ENCODE measurements around the gene NTM. TPM values are rescaled to one million over a fixed set of nuclear protein-coding genes. Genes with fewer than 3 reads are reported as not detected.

The NTM gene
- total and polyA plus RNA-seq, 2 experiments from 2014 or later = 2.2 to 4.9 TPM

GRCh38 chr11:132336781-132337535 lies 966.5 kb downstream of the NTM start:
- H2AFZ ChIP-seq = no peak overlapping the region
- H4K20me1 ChIP-seq (ENCODE audit: insufficient read depth, poor library complexity, severe bottlenecking) = no peaks in the 10 kb centered on the region
- H3K36me3 ChIP-seq (replicated peaks; ENCODE audit: insufficient read depth, low read depth) = no peaks in the 10 kb centered on the region
- 91% methylated on average over 12 of the region's 12 CpGs for WGBS (ENCODE audit: low lambda C conversion rate, missing lambda C conversion rate)
- H3K4me2 ChIP-seq = no peak overlapping the region
- H3K27me3 ChIP-seq = no peaks in the 10 kb centered on the region
- no peak overlapping the region for H3K27ac ChIP-seq
- H3K4me1 ChIP-seq (ENCODE audit: insufficient read depth) = no peaks in the 10 kb centered on the region
- TF ChIP-seq EZH2phosphoT487 (IDR thresholded peaks at IDR 0.05; ENCODE audit: low read depth, severe bottlenecking, unreplicated experiment) (no peak), CTCF (IDR thresholded peaks at IDR 0.05; ENCODE audit: poor library complexity) (no peak), EZH2 (IDR thresholded peaks at IDR 0.05; ENCODE audit: borderline replicate concordance) (no peak)
- no peaks in the 10 kb centered on the region for H3K9me3 ChIP-seq (ENCODE audit: low read depth)
- H3K79me2 ChIP-seq = no peaks in the 10 kb centered on the region
- H3K4me3 ChIP-seq = no peak overlapping the region
- no peaks in the 10 kb centered on the region for H3K9me2 ChIP-seq (replicated peaks; ENCODE audit: insufficient read depth)
- DNase-seq (ENCODE audit: low spot score) = no peak

GRCh38 chr11:132337819-132338416 lies 967.5 kb downstream of the NTM start:
- no peaks in the 10 kb centered on the region for H3K9me3 ChIP-seq (ENCODE audit: low read depth)
- H3K36me3 ChIP-seq (replicated peaks; ENCODE audit: insufficient read depth, low read depth) = no peaks in the 10 kb centered on the region
- WGBS (ENCODE audit: low lambda C conversion rate, missing lambda C conversion rate) = 57% methylated on average over 2 of the region's 2 CpGs
- H4K20me1 ChIP-seq (ENCODE audit: insufficient read depth, poor library complexity, severe bottlenecking) = no peaks in the 10 kb centered on the region
- no peaks in the 10 kb centered on the region for H3K9me2 ChIP-seq (replicated peaks; ENCODE audit: insufficient read depth)
- H3K4me2 ChIP-seq = no peak overlapping the region
- no peak for DNase-seq (ENCODE audit: low spot score)
- no peaks in the 10 kb centered on the region for H3K27me3 ChIP-seq
- H3K79me2 ChIP-seq = no peaks in the 10 kb centered on the region
- H3K4me1 ChIP-seq (ENCODE audit: insufficient read depth) = no peaks in the 10 kb centered on the region
- no peak overlapping the region for H3K4me3 ChIP-seq
- H3K27ac ChIP-seq = no peak overlapping the region
- no peak overlapping the region for H2AFZ ChIP-seq
- TF ChIP-seq EZH2 (IDR thresholded peaks at IDR 0.05; ENCODE audit: borderline replicate concordance) (no peak), CTCF (IDR thresholded peaks at IDR 0.05; ENCODE audit: poor library complexity) (no peak), EZH2phosphoT487 (IDR thresholded peaks at IDR 0.05; ENCODE audit: low read depth, severe bottlenecking, unreplicated experiment) (no peak)

GRCh38 chr11:132342408-132342807 lies 972.0 kb downstream of the NTM start:
- DNase-seq (ENCODE audit: low spot score) = no peak
- no peaks in the 10 kb centered on the region for H4K20me1 ChIP-seq (ENCODE audit: insufficient read depth, poor library complexity, severe bottlenecking)
- H3K4me1 ChIP-seq (ENCODE audit: insufficient read depth) = no peaks in the 10 kb centered on the region
- H3K4me2 ChIP-seq = no peak overlapping the region
- 82% methylated on average over 3 of the region's 3 CpGs for WGBS (ENCODE audit: low lambda C conversion rate, missing lambda C conversion rate)
- H3K4me3 ChIP-seq = no peak overlapping the region
- no peaks in the 10 kb centered on the region for H3K79me2 ChIP-seq
- H2AFZ ChIP-seq = no peak overlapping the region
- H3K9me2 ChIP-seq (replicated peaks; ENCODE audit: insufficient read depth) = no peaks in the 10 kb centered on the region
- H3K9me3 ChIP-seq (ENCODE audit: low read depth) = no peaks in the 10 kb centered on the region
- no peaks in the 10 kb centered on the region for H3K27me3 ChIP-seq
- TF ChIP-seq CTCF (IDR thresholded peaks at IDR 0.05; ENCODE audit: poor library complexity) (no peak), EZH2phosphoT487 (IDR thresholded peaks at IDR 0.05; ENCODE audit: low read depth, severe bottlenecking, unreplicated experiment) (no peak), EZH2 (IDR thresholded peaks at IDR 0.05; ENCODE audit: borderline replicate concordance) (no peak)
- H3K36me3 ChIP-seq (replicated peaks; ENCODE audit: insufficient read depth, low read depth) = no peaks in the 10 kb centered on the region
- no peak overlapping the region for H3K27ac ChIP-seq

Data from hepatocyte (in vitro differentiated cells).